ENCODE data around the gene ERC2.

ERC2 gene

DNA sequence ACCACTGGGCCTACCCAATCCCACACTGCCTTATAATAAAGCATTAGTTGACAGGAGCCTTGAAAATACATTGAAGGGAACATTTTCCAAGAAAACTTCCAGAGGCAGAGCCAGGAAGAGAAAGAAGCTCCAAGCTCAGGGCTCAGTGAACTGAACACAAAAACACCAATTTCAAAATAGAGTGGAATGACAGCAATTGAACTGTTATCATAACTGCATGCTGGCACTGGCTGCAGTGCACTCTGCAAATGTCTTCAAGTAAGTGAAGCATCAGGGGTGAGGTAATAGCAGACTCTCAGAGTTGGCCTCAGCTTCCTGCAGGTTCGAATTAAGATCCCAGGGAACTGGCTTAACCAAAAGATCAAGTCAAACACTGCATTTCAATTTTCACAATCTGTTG lies 593.2 kb downstream of the ERC2 start:
- H3K9ac ChIP-seq (ENCODE audit: low read length), result no peak overlapping the region
- H4K91ac ChIP-seq (ENCODE audit: low read depth, low read length), result no peak overlapping the region
- WGBS (ENCODE audit: extremely low coverage, insufficient coverage, insufficient read length), result no CpG with 5 or more reads among the region's 1 CpG
- H2BK5ac ChIP-seq (ENCODE audit: low read depth, low read length, poor library complexity), result no peak overlapping the region
- no peak overlapping the region for H2BK120ac ChIP-seq (ENCODE audit: insufficient read depth, low read length, poor library complexity)
- no peaks in the 10 kb centered on the region for H3K4me1 ChIP-seq (ENCODE audit: control insufficient read depth in 1 of 2, insufficient read depth in 2 of 2, low read length in 2 of 2)
- H3K4me3 ChIP-seq (ENCODE audit: low read depth, low read length), result no peak overlapping the region
- H2BK12ac ChIP-seq (ENCODE audit: low read length), result no peak overlapping the region
- peak; percentile 58 to 79 for DNase-seq
- H2AK5ac ChIP-seq (ENCODE audit: low read length), result no peak overlapping the region
- H3K9me3 ChIP-seq (ENCODE audit: insufficient read depth, low read depth, low read length), result no peaks in the 10 kb centered on the region
- H4K12ac ChIP-seq (ENCODE audit: low read depth, low read length), result no peak overlapping the region
- no peaks in the 10 kb centered on the region for H3K79me1 ChIP-seq (ENCODE audit: low read length)
- H4K8ac ChIP-seq (ENCODE audit: low read depth, low read length), result no peak overlapping the region
- no peak overlapping the region for H3K18ac ChIP-seq (ENCODE audit: low read length)
- no peak overlapping the region for H3K23ac ChIP-seq (ENCODE audit: low read length)
- no peaks in the 10 kb centered on the region for H3K27me3 ChIP-seq (ENCODE audit: insufficient read depth, low read length)
- no peaks in the 10 kb centered on the region for H3K36me3 ChIP-seq (ENCODE audit: control insufficient read depth in 1 of 2, insufficient read depth in 2 of 2, low read length in 2 of 2)
- H3K14ac ChIP-seq (ENCODE audit: low read length), result no peak overlapping the region
- no peak overlapping the region for H3K4ac ChIP-seq (ENCODE audit: low read depth, low read length)
- H3K4me2 ChIP-seq (ENCODE audit: low read length), result no peak overlapping the region
- no peak overlapping the region for H3K27ac ChIP-seq (ENCODE audit: low read depth, low read length)
- H3K79me2 ChIP-seq (ENCODE audit: control insufficient read depth, insufficient read depth, low read length, poor library complexity), result no peaks in the 10 kb centered on the region
- no peak overlapping the region for H2AFZ ChIP-seq (ENCODE audit: insufficient read depth, low read length, poor library complexity)

DNA sequence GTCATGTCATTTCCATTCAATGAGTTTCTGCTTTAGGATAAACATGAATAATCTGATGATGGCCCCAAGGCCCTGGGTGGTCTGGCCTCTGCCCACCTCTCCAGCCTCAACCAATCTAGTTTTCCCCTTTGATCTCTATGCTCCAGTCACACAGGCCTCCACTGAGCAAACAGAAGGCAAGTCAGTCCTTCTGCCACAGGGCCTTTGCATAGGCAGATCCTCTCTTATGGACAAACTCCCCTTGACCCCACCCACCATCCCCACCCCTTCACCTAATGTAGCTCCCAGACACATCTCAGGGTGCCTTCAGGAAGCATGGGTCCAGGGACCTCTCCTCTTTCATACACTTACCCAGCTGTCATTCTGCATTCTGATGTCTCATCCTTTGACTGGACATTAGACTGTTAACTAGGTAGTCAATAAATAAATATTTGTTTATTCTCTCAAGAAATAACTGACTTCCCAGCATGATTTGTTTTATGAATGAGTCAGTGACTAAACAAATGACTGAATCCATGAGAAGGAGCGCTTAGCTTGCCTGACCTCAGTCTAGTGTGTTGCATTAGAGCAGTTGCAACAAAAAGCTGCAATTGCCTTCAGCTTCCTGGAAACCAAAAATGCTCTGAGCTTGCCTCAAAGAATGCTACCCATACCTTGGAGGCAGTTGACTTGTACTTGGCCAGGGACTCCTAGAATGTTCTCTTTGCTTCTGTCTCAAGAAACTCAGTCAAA lies 594.6 kb downstream of the ERC2 start:
- Histone ChIP-seq H2BK12ac (ENCODE audit: low read length) (no peak overlapping the region), H3K9me3 (ENCODE audit: insufficient read depth, low read depth, low read length) (no peaks in the 10 kb centered on the region), H3K36me3 (ENCODE audit: control insufficient read depth in 1 of 2, insufficient read depth in 2 of 2, low read length in 2 of 2) (no peaks in the 10 kb centered on the region), H3K4ac (ENCODE audit: low read depth, low read length) (no peak overlapping the region), H3K27ac (ENCODE audit: low read depth, low read length) (no peak overlapping the region), H3K14ac (ENCODE audit: low read length) (no peak overlapping the region), H2AFZ (ENCODE audit: insufficient read depth, low read length, poor library complexity) (no peak overlapping the region), H3K9ac (ENCODE audit: low read length) (no peak overlapping the region), H3K23ac (ENCODE audit: low read length) (no peak overlapping the region), H4K91ac (ENCODE audit: low read depth, low read length) (no peak overlapping the region), H2AK5ac (ENCODE audit: low read length) (no peak overlapping the region), H3K18ac (ENCODE audit: low read length) (no peak overlapping the region), H3K79me1 (ENCODE audit: low read length) (no peaks in the 10 kb centered on the region), H4K8ac (ENCODE audit: low read depth, low read length) (no peak overlapping the region), H3K79me2 (ENCODE audit: control insufficient read depth, insufficient read depth, low read length, poor library complexity) (no peaks in the 10 kb centered on the region), H3K27me3 (ENCODE audit: insufficient read depth, low read length) (no peaks in the 10 kb centered on the region), H3K4me3 (ENCODE audit: low read depth, low read length) (no peak overlapping the region), H4K12ac (ENCODE audit: low read depth, low read length) (no peak overlapping the region), H2BK120ac (ENCODE audit: insufficient read depth, low read length, poor library complexity) (no peak overlapping the region), H3K4me1 (ENCODE audit: control insufficient read depth in 1 of 2, insufficient read depth in 2 of 2, low read length in 2 of 2) (no peaks in the 10 kb centered on the region), H2BK5ac (ENCODE audit: low read depth, low read length, poor library complexity) (no peak overlapping the region), H3K4me2 (ENCODE audit: low read length) (no peak overlapping the region)
- WGBS (ENCODE audit: extremely low coverage, insufficient coverage, insufficient read length), result no CpG with 5 or more reads among the region's 1 CpG
- DNase-seq, result peak; percentile 69 to 77

DNA sequence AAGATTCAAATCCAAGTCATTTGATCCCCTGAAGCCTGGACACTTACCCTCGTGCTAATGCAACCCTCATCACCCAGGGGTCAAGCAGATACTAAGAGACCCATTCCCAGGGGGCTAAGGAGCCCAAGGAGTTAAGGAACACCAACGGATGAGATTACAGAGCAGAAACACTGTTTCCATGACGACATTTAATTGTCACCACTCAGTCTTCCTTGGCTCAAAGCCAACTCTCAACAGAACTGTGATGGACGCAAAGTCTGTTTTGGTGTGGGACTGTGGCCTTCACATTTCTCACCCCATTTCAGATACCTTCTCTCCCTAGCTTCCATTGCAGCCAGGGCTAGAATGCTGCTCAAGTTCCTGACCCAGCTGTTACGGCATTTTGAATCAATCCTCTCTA lies 597.7 kb downstream of the ERC2 start:
- no peaks in the 10 kb centered on the region for H3K36me3 ChIP-seq (ENCODE audit: control insufficient read depth in 1 of 2, insufficient read depth in 2 of 2, low read length in 2 of 2)
- no peak overlapping the region for H2AK5ac ChIP-seq (ENCODE audit: low read length)
- H3K79me1 ChIP-seq (ENCODE audit: low read length), result no peaks in the 10 kb centered on the region
- H3K79me2 ChIP-seq (ENCODE audit: control insufficient read depth, insufficient read depth, low read length, poor library complexity), result no peaks in the 10 kb centered on the region
- H3K27ac ChIP-seq (ENCODE audit: low read depth, low read length), result no peak overlapping the region
- H4K12ac ChIP-seq (ENCODE audit: low read depth, low read length), result no peak overlapping the region
- H3K4me2 ChIP-seq (ENCODE audit: low read length), result no peak overlapping the region
- H3K4ac ChIP-seq (ENCODE audit: low read depth, low read length), result no peak overlapping the region
- peak overlapping the region; percentile 91 for H3K23ac ChIP-seq (ENCODE audit: low read length)
- peak overlapping the region; percentile 49 for H3K9ac ChIP-seq (ENCODE audit: low read length)
- no peak overlapping the region for H3K18ac ChIP-seq (ENCODE audit: low read length)
- no peak overlapping the region for H3K14ac ChIP-seq (ENCODE audit: low read length)
- no peak for DNase-seq
- no CpG with 5 or more reads among the region's 5 CpGs for WGBS (ENCODE audit: extremely low coverage, insufficient coverage, insufficient read length)
- H2BK120ac ChIP-seq (ENCODE audit: insufficient read depth, low read length, poor library complexity), result no peak overlapping the region
- no peaks in the 10 kb centered on the region for H3K27me3 ChIP-seq (ENCODE audit: insufficient read depth, low read length)
- no peak overlapping the region for H4K91ac ChIP-seq (ENCODE audit: low read depth, low read length)
- no peak overlapping the region for H3K4me3 ChIP-seq (ENCODE audit: low read depth, low read length)
- no peak overlapping the region for H2BK12ac ChIP-seq (ENCODE audit: low read length)
- H3K9me3 ChIP-seq (ENCODE audit: insufficient read depth, low read depth, low read length), result no peaks in the 10 kb centered on the region
- no peak overlapping the region for H4K8ac ChIP-seq (ENCODE audit: low read depth, low read length)
- no peak overlapping the region for H2AFZ ChIP-seq (ENCODE audit: insufficient read depth, low read length, poor library complexity)
- no peaks in the 10 kb centered on the region for H3K4me1 ChIP-seq (ENCODE audit: control insufficient read depth in 1 of 2, insufficient read depth in 2 of 2, low read length in 2 of 2)
- H2BK5ac ChIP-seq (ENCODE audit: low read depth, low read length, poor library complexity), result no peak overlapping the region

DNA sequence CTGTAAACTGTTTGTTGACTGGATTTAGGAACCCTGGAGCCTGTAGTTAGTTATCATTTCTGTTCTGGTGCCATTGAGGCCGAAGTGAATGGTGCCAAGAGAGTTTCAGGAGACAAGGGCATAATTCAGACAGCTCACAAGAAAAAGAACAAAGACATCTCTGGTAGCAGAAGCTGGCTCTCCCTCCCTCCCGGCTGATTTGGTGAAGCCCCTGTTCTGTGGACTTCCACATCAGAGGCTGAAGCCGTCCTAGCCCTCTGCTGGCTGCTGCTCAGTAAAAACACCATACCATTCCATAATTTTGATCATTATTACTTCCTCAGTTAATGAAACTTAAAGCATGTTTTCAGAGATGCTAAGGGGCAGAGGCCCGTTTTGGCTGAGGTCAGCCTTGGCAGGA lies 599.9 kb downstream of the ERC2 start:
- H3K4me1 ChIP-seq (ENCODE audit: control insufficient read depth in 1 of 2, insufficient read depth in 2 of 2, low read length in 2 of 2), result no peaks in the 10 kb centered on the region
- H3K27me3 ChIP-seq (ENCODE audit: insufficient read depth, low read length), result no peaks in the 10 kb centered on the region
- no peak for DNase-seq
- no peak overlapping the region for H4K8ac ChIP-seq (ENCODE audit: low read depth, low read length)
- no peaks in the 10 kb centered on the region for H3K79me1 ChIP-seq (ENCODE audit: low read length)
- H2BK12ac ChIP-seq (ENCODE audit: low read length), result no peak overlapping the region
- H3K79me2 ChIP-seq (ENCODE audit: control insufficient read depth, insufficient read depth, low read length, poor library complexity), result no peaks in the 10 kb centered on the region
- no peak overlapping the region for H3K4me2 ChIP-seq (ENCODE audit: low read length)
- H4K12ac ChIP-seq (ENCODE audit: low read depth, low read length), result no peak overlapping the region
- H3K4me3 ChIP-seq (ENCODE audit: low read depth, low read length), result no peak overlapping the region
- H3K9me3 ChIP-seq (ENCODE audit: insufficient read depth, low read depth, low read length), result no peaks in the 10 kb centered on the region
- no peak overlapping the region for H2BK120ac ChIP-seq (ENCODE audit: insufficient read depth, low read length, poor library complexity)
- H3K18ac ChIP-seq (ENCODE audit: low read length), result no peak overlapping the region
- no peak overlapping the region for H2AK5ac ChIP-seq (ENCODE audit: low read length)
- H4K91ac ChIP-seq (ENCODE audit: low read depth, low read length), result no peak overlapping the region
- H3K4ac ChIP-seq (ENCODE audit: low read depth, low read length), result no peak overlapping the region
- no peak overlapping the region for H3K14ac ChIP-seq (ENCODE audit: low read length)
- H2BK5ac ChIP-seq (ENCODE audit: low read depth, low read length, poor library complexity), result no peak overlapping the region
- H3K27ac ChIP-seq (ENCODE audit: low read depth, low read length), result no peak overlapping the region
- H3K9ac ChIP-seq (ENCODE audit: low read length), result no peak overlapping the region
- H3K23ac ChIP-seq (ENCODE audit: low read length), result no peak overlapping the region
- H2AFZ ChIP-seq (ENCODE audit: insufficient read depth, low read length, poor library complexity), result no peak overlapping the region
- H3K36me3 ChIP-seq (ENCODE audit: control insufficient read depth in 1 of 2, insufficient read depth in 2 of 2, low read length in 2 of 2), result no peaks in the 10 kb centered on the region
- no CpG with 5 or more reads among the region's 4 CpGs for WGBS (ENCODE audit: extremely low coverage, insufficient coverage, insufficient read length)
